NT2/D1 (cell line): ENCODE results near the gene DES.

ENCODE experiments used
- DNase-seq: peaks from one replicate; pipeline ENCODE4 v3.0.0-alpha.2; 2011; ENCODE audit warnings: low read depth, low spot score
- H3K27me3 ChIP-seq: 2 replicates; pipeline ENCODE4 v1.6.0; 2011; ENCODE audit warnings: mild to moderate bottlenecking; ENCODE audit not compliant: insufficient read length, insufficient read depth
- H3K36me3 ChIP-seq: 2 replicates; pipeline ENCODE4 v1.6.1; 2011; ENCODE audit warnings: mild to moderate bottlenecking, low read length, mixed read lengths; ENCODE audit not compliant: insufficient read depth, insufficient read length
- H3K4me1 ChIP-seq: 2 replicates; pipeline ENCODE4 v1.5.1; 2011; ENCODE audit not compliant: insufficient read depth, insufficient read length
- H3K4me3 ChIP-seq: 2 replicates; pipeline ENCODE4 v1.5.1; 2011; ENCODE audit warnings: low read depth; ENCODE audit not compliant: insufficient read length
- H3K9ac ChIP-seq: 2 replicates; pipeline ENCODE4 v1.6.0; 2011; ENCODE audit warnings: low read depth; ENCODE audit not compliant: insufficient read length
- H3K9me3 ChIP-seq: 2 replicates; pipeline ENCODE4 v1.5.1; 2011; ENCODE audit warnings: mild to moderate bottlenecking, low read length; ENCODE audit not compliant: insufficient read depth
- SUZ12 ChIP-seq: IDR thresholded peaks from 2 replicates; pipeline ENCODE4 v1.6.1; 2011; ENCODE audit not compliant: insufficient read length, insufficient read depth; ENCODE audit errors: extremely low read depth
- YY1 ChIP-seq: IDR thresholded peaks from 2 replicates; pipeline ENCODE4 v1.6.1; 2011; ENCODE audit not compliant: insufficient read length, insufficient read depth
- ZNF274 ChIP-seq: IDR thresholded peaks from 2 replicates; pipeline ENCODE4 v1.6.1; 2011; ENCODE audit warnings: mild to moderate bottlenecking, low read depth, low read length

DES gene

DNA sequence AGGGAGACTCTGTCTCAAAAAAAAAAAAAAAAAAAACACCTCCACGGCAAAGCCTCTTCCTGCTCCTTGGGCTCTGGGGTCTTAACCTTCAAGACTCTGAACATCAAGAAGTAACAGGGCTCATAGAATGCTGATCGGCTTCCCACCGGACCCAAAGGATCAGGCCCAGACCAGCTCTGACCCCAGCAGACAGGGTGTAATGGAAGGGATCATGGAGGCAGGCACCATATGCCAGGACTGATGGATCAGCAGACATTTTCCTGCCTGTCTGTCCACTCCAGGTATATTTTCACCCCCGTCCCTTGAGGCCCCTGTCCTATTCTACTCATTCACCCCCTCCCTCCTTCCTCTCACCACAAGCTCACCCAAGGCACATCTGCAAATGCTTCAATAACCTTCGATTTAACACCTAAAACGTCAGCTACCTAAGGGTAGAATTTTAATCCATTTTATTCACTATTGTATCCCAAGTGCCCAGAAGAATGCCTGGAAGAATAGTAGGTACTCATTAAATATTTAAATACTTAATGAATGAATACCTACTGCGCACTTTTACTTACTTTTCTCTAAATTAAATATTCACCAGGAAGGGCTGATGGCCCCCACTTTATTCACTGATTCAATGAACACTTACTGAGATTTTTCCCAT is 11.9 kb downstream of the DES start:
- Histone ChIP-seq H3K9me3 (no peaks in the 10 kb centered on the region), H3K4me3 (no peak overlapping the region), H3K9ac (no peak overlapping the region), H3K36me3 (no peaks in the 10 kb centered on the region), H3K4me1 (peaks cover 10% of the 10 kb centered on the region), H3K27me3 (peaks cover 8% of the 10 kb centered on the region)
- DNase-seq: no peak
- TF ChIP-seq YY1 (no peak), ZNF274 (no peak), SUZ12 (no peak)

DNA sequence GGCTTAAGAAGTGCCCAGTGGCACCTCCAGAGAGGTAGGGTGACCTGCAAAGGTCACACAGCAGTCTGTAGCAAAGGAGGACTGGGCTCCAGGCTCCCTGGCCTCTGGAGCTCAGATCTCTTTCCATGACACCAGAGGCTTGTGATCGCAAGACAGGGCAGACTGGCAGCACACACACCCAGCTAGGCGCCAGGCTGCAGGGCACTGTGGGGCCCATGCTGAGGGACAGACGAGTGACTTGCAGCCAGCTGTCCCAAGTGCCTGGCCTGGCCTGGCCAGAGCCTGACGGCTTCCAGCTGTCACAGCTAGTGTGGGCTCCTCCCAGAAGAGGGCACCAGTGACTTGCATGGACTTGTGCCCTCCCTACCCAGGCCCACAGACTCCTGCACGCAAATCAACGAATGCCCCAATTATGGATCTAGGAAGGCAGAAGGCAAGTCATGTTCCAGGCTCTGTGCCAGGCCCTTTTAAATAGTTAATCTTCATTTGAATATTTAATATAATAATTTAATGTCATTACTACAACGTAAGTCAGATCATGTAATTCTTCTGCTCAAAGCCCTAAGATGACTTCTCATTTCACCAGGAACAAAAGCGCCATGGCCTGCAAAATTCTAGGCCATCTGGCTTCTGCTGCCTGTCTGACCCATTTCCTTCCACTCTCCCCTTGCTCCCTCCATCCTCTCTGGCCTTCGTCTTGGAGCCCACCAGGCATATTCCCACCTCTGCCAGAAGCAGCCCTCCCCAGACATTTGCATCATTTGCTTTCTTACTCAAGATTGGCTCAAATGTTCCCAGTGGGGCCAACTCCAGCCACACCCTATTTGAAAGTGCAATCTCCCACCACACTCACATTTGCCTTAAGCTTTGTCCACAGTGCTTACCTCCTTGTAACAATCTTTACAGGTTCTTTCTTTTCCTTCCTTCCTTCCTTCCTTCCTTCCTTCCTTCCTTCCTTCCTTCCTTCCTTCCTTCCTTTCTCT is 12.7 kb downstream of the DES start:
- Histone ChIP-seq H3K9ac (no peak overlapping the region), H3K27me3 (peaks cover 17% of the 10 kb centered on the region), H3K36me3 (no peaks in the 10 kb centered on the region), H3K9me3 (no peaks in the 10 kb centered on the region), H3K4me1 (peaks cover 13% of the 10 kb centered on the region), H3K4me3 (no peak overlapping the region)
- DNase-seq: no peak
- no peak for TF ChIP-seq ZNF274
- no peak for TF ChIP-seq YY1
- TF ChIP-seq SUZ12: no peak

DNA sequence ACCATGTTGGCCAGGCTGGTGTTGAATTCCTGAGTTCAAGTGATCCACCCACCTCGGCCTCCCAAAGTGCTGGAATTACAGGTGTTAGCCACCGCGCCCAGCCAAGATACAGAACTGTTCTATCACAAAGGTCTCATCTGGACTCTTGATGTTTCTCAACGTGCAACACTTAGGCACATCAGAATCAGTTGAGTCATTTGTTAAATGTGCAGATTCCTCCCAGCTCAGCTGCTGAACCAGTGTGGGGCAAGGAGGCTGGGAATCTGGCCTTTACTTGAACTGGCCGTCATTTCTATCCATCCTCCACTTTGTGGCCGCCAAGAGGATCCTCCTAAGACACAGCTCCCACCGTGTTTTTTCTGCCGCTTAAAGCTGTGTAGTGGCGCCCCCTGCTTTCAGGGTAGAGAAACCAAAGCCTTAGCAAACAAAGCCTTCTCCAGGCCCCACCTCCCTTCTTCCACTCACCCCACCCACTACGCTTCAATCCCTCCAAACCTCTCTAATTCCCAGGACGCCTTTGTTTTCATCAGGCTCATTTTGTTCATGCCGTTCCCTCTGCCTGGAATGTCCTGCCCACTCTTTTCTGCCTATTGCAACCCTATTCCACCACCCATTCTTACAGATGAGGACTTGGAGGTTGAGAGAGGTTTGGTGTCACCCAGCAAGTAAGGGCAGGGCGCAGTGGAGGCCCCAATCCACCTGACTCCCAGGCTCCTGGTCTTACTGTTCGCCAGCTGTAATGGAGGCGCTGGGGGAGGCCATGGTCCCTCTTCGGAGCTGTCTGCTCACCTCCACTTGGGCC is 15.7 kb downstream of the DES start:
- peak; percentile 87 for DNase-seq
- Histone ChIP-seq H3K27me3 (peaks cover 46% of the 10 kb centered on the region), H3K4me3 (peak overlapping the region; percentile 42), H3K36me3 (no peaks in the 10 kb centered on the region), H3K4me1 (peaks cover 9% of the 10 kb centered on the region), H3K9me3 (no peaks in the 10 kb centered on the region), H3K9ac (peak overlapping the region; percentile 78)
- TF ChIP-seq SUZ12 (no peak), YY1 (peak; percentile 51), ZNF274 (no peak)

DNA sequence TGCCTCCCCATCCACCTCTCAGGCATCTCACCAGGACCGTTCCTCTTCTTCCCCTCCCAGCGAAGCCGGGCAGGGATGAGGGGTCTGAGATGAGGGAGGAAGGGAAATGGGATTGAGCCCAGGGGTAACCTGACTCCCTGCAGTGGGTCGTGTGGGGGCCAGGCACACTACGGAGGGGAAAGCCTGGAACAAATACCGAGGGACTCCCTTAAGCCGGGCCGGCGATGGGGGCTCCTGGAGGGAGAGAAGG is 16.2 kb downstream of the DES start:
- peak overlapping the region; percentile 78 for H3K9ac ChIP-seq
- H3K4me1 ChIP-seq: peaks cover 5% of the 10 kb centered on the region
- peaks cover 51% of the 10 kb centered on the region for H3K27me3 ChIP-seq
- no peak for DNase-seq
- no peaks in the 10 kb centered on the region for H3K9me3 ChIP-seq
- H3K36me3 ChIP-seq: no peaks in the 10 kb centered on the region
- peak overlapping the region; percentile 42 for H3K4me3 ChIP-seq
- no peak for TF ChIP-seq YY1
- no peak for TF ChIP-seq ZNF274
- no peak for TF ChIP-seq SUZ12

DNA sequence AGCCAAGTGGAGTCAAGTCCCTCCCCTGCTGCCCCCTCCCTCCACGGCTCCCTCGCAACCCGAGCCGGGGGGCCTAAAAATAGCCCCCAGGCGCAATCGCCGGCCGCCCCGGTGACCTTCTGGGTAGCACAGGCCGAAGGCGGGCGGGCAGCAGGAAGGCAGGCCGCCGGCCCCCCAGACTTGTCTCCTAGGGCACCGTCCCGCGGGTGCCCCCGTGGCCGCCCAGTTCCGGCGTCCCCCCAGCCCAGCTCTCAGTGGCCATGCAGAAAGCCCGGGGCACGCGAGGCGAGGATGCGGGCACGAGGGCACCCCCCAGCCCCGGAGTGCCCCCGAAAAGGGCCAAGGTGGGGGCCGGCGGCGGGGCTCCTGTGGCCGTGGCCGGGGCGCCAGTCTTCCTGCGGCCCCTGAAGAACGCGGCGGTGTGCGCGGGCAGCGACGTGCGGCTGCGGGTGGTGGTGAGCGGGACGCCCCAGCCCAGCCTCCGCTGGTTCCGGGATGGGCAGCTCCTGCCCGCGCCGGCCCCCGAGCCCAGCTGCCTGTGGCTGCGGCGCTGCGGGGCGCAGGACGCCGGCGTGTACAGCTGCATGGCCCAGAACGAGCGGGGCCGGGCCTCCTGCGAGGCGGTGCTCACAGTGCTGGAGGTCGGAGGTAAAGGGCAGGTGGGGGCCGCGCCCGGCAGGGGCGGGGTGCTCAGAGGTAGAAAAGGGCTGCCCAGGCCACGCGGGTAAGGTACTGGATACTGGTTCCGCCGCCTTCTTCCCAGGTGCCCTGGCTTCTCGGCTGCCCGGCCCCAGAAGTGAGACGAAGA is 16.7 kb downstream of the DES start, which contains the start of gene SPEG:
Gene SPEG, plus strand, starts transcription at position 126 of the 808 bp plus-strand sequence. Its CDS starts 135 bp downstream, at position 261.
- peaks cover 5% of the 10 kb centered on the region for H3K4me1 ChIP-seq
- no peaks in the 10 kb centered on the region for H3K36me3 ChIP-seq
- no peak for DNase-seq
- peak within 1 kb of the TSS; percentile 42 for H3K4me3 ChIP-seq
- H3K9ac ChIP-seq: peak within 1 kb of the TSS; percentile 78
- H3K27me3 ChIP-seq: peaks cover 56% of the 10 kb centered on the region
- H3K9me3 ChIP-seq: no peaks in the 10 kb centered on the region
- TF ChIP-seq SUZ12: no peak

DNA sequence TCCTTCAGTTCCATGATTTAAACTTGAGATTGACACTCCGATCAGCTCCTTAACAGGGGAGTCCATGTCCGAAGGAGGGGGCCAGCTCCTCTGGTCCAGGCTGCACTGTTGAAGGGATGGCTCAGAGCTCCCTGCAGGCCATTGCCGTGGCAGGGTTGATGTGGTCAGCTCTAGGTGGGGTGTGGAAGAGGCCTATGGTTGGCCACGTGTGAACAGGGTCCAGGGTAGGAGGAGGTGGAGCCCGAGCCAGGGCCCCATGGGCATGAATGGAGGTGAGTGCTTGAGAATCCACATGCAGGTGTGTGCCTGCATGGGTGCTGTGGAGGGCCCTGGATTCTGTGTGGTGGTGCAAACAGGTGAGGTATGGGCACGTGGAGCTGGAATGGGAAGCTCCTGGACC is 17.5 kb downstream of the DES start:
- H3K27me3 ChIP-seq: peaks cover 62% of the 10 kb centered on the region
- H3K9me3 ChIP-seq: no peaks in the 10 kb centered on the region
- no peak for DNase-seq
- TF ChIP-seq ZNF274: no peak
- no peak for TF ChIP-seq SUZ12
- no peak for TF ChIP-seq YY1
- H3K4me3 ChIP-seq: no peak overlapping the region
- H3K36me3 ChIP-seq: no peaks in the 10 kb centered on the region
- peaks cover 5% of the 10 kb centered on the region for H3K4me1 ChIP-seq
- peak overlapping the region; percentile 78 for H3K9ac ChIP-seq
